Right lobe of liver (tissue), 4 donors: ENCODE results near the gene PRR15.

ENCODE experiments used
- POLR2A ChIP-seq: fragments of 450-650 bp; IDR thresholded peaks from one replicate; pipeline ENCODE4 v1.6.1; 2017; ENCODE audit warnings: antibody characterized with exemption, mild to moderate bottlenecking
- TF ChIP-seq, protein P1 (sequence below), 4 donors: fragments of 200-600 bp in 3 of 4; fragments of 450-650 bp in 1 of 4; IDR thresholded peaks; one replicate each; pipeline versions ENCODE4 v1.5.1 to v1.8.0; 2016 to 2022; ENCODE audit warnings: antibody characterized with exemption in 4 of 4, mild to moderate bottlenecking in 2 of 4
- donor health status: DM: no; HTN: no; CAD: no.
- donor health status: DM: no; HTN: no; CAD: no.
- donor health status: DM: no; HTN: yes; CAD: no.

DNA sequence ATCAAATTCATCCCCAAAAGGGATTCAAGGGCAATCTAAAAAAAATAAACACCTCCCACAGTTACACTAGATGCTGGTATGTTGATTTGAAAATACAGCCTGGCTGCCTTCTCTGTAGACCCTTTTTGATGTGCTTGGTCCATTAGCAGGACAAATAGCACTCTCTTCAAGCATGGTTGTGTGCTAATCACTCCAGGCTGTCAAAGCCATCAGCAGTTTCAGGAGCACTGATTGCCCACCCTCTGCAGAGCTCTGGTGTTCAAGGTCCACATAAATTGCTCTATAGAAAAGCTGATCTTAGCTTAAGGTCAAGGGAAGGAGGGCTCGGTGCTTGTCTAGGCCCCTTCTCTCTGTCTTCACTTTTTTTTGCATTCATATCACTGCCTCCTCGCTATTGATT, 35.4 kb downstream of the PRR15 start:
- TF ChIP-seq POLR2A: no peak
- TF ChIP-seq, protein P1, sequence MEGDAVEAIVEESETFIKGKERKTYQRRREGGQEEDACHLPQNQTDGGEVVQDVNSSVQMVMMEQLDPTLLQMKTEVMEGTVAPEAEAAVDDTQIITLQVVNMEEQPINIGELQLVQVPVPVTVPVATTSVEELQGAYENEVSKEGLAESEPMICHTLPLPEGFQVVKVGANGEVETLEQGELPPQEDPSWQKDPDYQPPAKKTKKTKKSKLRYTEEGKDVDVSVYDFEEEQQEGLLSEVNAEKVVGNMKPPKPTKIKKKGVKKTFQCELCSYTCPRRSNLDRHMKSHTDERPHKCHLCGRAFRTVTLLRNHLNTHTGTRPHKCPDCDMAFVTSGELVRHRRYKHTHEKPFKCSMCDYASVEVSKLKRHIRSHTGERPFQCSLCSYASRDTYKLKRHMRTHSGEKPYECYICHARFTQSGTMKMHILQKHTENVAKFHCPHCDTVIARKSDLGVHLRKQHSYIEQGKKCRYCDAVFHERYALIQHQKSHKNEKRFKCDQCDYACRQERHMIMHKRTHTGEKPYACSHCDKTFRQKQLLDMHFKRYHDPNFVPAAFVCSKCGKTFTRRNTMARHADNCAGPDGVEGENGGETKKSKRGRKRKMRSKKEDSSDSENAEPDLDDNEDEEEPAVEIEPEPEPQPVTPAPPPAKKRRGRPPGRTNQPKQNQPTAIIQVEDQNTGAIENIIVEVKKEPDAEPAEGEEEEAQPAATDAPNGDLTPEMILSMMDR (IDR thresholded peaks at IDR 0.05): no peak
